NCI-H2227 treated with DMSO at 0.1 percent for 48 hours (cell line): ENCODE results near the gene HHIPL1.

Experiments used
- DNase-seq: peaks from one replicate; lab custom pipeline; 2025; lab: John Stamatoyannopoulos, UW

The HHIPL1 gene

DNA sequence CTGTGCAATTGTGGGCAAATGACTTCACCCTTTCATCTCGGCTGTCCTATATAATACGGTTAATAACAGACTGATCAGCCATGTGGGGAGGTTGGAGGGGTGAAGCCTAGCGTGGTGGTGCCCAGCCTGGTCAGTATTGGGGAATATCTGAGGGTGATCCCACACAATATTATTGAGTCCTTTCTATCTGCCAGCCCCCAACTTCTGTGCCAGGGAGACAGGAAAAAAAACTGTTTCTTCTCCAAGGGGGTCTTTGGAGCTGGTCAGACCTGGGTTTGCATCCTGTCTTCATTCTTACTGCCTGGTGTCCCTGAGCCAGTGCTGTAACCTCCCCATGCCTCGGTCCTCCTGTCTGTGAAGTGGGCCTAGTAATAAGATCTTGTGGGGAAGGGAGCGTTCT lies 45.7 kb downstream of the HHIPL1 start:
- no peak for DNase-seq

DNA sequence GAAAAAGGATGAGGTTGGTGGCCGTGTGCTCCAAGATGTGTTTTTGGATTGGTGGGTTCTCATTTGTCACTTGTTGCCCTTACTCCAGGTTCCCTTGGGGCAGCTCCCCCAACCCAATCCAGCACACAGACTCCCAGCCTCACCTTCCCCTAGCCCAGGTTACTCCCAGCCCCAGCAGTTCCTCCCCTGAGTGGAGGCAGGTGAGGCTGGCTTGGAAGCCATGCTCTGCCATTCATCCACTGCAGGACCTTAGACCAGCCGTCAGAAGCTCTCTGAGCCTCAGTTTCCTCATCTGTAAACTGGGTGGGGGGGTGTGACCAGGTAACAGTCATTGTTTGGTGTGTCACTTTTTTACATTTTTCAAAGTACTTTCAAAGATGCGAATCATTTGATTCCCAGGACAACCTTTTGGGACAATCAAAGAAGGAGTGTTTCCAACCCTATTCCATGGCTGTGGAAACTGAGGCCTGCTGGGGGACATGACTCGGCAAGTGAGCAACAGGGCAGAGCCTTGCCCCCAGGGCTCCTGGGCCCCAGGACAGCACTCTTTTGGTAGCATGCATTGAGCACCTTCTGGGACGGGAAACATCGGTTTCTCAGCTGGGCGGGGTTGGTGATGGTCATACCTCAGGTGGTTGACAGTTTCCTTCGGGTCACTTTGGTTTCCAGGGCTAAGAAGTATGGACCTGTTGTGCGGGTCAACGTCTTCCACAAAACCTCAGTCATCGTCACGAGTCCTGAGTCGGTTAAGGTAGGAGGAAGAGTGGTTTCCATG lies 46.4 kb downstream of the HHIPL1 start:
- no peak for DNase-seq

DNA sequence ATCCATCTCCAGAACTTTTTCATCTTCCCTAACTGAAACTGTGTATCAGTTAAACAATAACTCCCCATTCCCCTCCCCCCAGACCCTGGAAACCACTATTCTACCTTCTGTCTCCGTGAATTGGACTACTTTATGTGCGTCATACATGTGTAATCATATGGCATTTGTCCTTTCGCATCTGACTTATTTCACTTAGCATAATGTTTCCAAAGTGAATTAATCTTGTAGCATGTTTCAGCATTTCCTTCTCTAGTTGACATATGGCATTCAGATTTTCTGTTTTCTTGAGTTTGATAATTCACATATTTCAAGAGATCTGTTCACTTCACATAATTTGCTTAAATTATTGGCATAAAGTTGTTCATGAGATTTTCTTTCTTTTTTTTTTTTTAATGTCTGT lies 49.0 kb downstream of the HHIPL1 start:
- DNase-seq = no peak

- DNase-seq = no peak
These were observed 52.0 kb downstream of the HHIPL1 start for GRCh38 chr14:99696929-99697328.

- DNase-seq = no peak
These were observed 53.3 kb downstream of the HHIPL1 start for GRCh38 chr14:99698236-99698635.

- DNase-seq = no peak
These were observed 53.7 kb downstream of the HHIPL1 start for GRCh38 chr14:99698642-99699041.

DNA sequence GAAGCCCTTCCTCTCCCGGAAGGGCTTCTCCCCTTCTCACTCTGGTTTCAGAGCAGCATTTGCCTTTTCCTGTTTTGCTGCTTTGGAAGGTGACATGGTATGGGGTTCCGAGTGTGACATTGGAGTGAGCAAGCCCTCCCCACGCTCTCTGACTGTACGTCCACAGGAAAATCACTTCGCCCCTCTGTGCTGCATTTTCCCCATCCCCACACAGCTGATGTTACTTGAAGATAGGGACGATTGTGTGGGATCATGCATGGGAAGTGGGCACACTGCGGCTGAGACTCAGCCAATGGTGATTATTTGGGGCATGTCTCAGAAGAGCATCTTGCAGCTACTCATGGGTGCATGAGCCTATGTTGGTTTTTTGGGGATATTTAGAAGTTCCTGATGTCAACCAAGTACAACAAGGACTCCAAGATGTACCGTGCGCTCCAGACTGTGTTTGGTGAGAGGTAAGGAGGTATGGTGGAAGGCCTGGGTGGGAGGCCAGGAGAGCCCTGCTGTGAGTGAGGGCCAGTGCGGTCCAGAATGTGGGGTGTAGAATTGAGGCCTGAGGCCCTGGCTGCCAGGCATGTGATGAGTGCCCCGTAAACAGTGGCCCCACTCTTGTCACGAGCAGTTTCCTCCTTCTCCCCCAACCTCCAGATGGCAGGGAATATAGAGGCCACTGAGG lies 54.3 kb downstream of the HHIPL1 start:
- DNase-seq = no peak

GRCh38 chr14:99699861-99700260 lies 54.9 kb downstream of the HHIPL1 start:
- no peak for DNase-seq

DNA sequence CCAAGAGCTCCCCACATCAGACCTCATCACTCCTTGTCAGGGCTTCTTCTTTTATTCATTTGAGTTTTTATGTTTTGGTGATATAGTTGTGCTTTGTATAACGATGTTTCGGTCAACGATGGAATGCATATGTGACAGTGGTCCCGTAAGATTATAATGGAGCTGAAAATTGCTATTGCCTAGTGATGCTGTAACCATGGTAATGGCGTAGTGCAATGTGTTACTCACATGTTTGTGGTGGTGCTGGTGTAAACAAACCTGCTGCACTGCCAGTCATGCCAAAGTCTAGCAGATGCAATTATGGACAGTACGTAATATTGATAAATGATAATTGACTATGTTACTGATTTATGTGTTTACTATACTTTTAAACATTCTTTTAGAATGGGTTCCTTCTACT lies 55.5 kb downstream of the HHIPL1 start:
- no peak for DNase-seq

DNA sequence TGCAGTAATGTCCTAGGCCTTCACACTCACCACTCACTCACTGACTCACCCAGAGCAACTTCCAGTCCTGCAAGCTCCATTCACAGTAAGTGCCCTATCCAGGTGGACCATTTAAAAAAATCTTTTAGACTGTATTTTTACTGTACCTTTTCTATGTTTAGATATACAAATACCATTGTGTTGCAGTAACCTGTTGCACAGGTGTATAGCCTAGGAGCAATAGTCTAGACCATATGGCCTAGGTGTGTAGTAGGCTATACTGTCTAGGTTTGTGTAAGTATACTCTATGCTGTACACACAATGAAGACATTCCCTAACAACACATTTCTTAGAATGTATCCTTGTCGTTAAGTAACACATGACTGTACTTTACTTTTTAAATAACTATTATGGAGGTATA lies 56.3 kb downstream of the HHIPL1 start:
- DNase-seq = no peak

GRCh38 chr14:99702115-99702514 lies 57.2 kb downstream of the HHIPL1 start:
- no peak for DNase-seq

DNA sequence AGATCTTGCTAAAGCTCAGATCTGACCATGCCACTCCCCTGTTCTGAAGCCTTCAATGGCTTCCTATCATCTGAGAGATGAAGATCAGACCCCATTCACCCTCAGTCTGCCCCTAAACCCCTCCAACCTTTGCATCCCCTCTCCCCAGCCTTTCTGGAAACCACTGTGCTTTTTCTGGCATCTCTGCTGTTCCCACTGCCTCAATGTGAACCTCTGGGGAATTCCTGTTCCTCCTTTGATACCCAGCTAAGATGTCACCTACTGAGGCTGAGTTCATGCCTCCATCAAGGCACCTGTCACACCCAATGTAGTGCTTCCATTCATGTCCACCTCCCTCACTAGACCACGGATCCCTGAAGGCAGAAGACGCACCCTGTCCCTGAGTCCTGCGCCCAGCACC lies 58.5 kb downstream of the HHIPL1 start:
- no peak for DNase-seq

DNA sequence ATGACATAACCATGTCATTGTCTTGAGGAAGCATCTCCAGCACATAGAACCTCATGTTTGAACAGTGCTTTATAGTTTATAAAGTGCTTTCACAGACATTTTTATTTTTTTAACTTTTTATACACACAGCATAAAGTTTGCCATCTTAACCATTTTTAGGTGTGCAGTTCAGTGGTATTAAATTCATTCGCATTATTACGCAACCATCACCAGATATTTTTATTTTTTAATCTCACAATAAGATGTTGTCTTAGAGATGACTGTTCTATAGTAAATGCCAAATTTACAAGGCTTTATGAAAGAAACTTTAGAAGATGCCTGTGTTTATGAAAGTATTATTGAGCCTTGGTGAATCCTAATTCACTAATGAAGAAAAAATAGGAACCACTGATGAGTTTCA lies 59.1 kb downstream of the HHIPL1 start:
- no peak for DNase-seq

GRCh38 chr14:99706107-99706900 lies 61.4 kb downstream of the HHIPL1 start:
- DNase-seq = no peak

DNA sequence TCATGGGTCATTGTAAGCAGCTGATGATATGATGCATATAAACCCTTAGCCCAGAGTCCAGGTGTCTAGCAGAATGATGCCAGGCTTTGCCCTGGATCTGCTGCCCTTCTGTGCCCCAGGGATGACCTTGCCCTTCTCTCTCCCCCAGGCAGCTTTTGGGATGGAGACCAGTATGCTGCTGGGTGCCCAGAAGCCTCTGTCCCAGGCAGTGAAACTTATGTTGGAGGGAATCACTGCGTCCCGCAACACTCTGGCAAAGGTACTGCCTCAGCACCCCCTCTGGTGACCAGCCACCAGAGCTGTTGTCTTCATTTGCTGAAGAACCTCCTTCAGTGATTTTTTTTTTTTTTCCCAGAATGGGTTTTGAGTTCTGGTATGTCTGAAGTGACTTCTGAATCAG lies 62.5 kb downstream of the HHIPL1 start:
- DNase-seq = no peak

DNA sequence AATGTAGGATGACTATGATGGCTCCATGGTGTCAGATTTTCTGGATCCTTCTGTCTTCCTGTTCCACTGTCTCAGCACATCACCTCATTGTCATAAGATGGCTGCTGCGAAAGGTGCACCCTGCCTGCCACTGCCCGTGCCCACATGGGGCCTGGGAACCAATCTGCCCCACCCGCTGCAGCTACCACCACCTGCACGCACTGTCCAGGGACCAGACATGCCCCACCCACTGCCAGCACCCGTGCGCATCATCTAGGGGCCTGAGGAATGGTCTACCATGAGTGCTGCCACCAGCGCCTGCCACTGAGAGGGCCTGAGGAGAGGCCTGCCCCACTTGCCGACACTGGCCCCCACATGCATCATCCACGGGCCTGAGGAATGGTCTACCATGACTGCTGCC lies 63.0 kb downstream of the HHIPL1 start:
- no peak for DNase-seq

- DNase-seq = no peak
These were observed 63.5 kb downstream of the HHIPL1 start for GRCh38 chr14:99708449-99708848.

DNA sequence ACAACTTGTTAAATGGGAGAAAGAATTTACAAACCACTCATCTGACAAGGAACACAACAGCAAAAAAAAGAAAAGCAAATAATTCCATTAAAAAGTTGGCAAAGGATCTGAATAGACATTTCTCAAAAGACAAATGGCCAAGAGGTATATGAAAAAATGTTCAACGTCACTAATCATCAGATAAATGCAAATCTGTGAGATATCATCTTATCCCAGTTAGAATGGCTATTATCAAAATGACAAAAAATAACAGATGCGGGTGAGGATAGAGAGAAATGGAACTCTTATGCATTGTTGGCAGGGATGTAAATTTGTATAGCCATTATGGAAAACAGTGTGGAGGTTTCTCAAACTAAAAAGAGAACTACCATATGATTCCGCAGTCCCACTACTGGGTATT lies 69.0 kb downstream of the HHIPL1 start:
- no peak for DNase-seq

DNA sequence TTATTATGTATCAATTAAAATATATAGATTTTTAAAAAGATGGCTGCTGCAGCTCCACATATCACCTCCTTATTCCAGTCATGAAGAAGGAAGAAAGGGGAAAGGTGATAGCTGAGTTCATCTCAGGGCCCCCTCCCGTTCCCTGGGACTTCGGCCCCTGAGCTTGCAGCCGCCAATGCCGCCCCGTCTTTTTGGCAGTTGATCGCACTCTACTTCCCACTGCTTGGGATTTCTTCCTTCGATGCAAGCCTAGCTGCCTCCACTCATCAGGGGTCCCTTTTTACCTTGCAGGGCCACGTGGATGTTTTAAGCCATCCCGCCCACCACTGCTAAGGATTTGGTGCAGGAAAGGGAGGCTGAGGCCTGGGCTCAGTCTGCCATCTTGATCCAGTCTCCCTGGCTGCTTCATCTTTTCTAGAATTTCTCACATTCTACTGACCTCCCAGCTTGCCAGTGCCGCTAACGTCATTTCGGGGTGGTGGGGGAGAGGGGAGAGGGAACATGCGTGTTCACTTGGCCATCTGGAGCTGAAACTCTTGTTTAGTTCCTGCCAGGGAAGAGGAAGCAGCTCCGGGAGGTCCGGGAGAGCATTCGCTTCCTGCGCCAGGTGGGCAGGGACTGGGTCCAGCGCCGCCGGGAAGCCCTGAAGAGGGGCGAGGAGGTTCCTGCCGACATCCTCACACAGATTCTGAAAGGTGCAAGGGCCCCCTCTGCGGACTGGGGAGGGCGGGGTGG lies 70.5 kb downstream of the HHIPL1 start:
- no peak for DNase-seq

- no peak for DNase-seq
These were observed 71.3 kb downstream of the HHIPL1 start for GRCh38 chr14:99716091-99716849.

GRCh38 chr14:99716850-99717681 lies 72.1 kb downstream of the HHIPL1 start:
- no peak for DNase-seq
